IgD-negative memory B cell (primary cell): ENCODE data around the gene BHLHE41. TPM values are rescaled to one million over a fixed set of nuclear protein-coding genes. Genes with fewer than 3 reads are reported as not detected.
A peak's percentile ranks its signal among the peaks of the same experiment; 100 is the strongest.

Experiments used
- H3K27ac Mint-ChIP-seq, 3 donors: one replicate each; pipeline ENCODE4 v1.8.0; 2020 to 2022; ENCODE audit warnings: mild to moderate bottlenecking in 3 of 3, mixed read lengths in 3 of 3, moderate library complexity in 1 of 3
- H3K27me3 Mint-ChIP-seq: one replicate; pipeline ENCODE4 v1.8.0; 2021; ENCODE audit warnings: mixed read lengths
- H3K36me3 Mint-ChIP-seq: one replicate; pipeline ENCODE4 v1.8.0; 2020; ENCODE audit warnings: mild to moderate bottlenecking, mixed read lengths
- H3K4me1 Mint-ChIP-seq, 3 donors: one replicate each; pipeline ENCODE4 v1.8.0; 2020 to 2022; ENCODE audit warnings: mixed read lengths in 3 of 3, mild to moderate bottlenecking in 1 of 3
- H3K4me3 Mint-ChIP-seq, 4 donors: one replicate each; pipeline ENCODE4 v1.8.0; 2020 to 2022; ENCODE audit warnings: mild to moderate bottlenecking in 4 of 4, mixed read lengths in 4 of 4, moderate library complexity in 3 of 4
- H3K9me3 Mint-ChIP-seq, 3 donors: one replicate each; pipeline ENCODE4 v1.8.0; 2020 to 2021; ENCODE audit warnings: mixed read lengths in 3 of 3, mild to moderate bottlenecking in 1 of 3
- polyA plus RNA-seq: library from polyadenylated mRNA; unstranded; fragments of 300-500 nt; fragmentation: Illumina TruSeq; gene quantifications from one replicate; pipeline ENCODE4 v1.2.3, GENCODE V29; 2021

Gene BHLHE41
- polyA plus RNA-seq, 1 donor from 2014 or later = 19.0 TPM

DNA sequence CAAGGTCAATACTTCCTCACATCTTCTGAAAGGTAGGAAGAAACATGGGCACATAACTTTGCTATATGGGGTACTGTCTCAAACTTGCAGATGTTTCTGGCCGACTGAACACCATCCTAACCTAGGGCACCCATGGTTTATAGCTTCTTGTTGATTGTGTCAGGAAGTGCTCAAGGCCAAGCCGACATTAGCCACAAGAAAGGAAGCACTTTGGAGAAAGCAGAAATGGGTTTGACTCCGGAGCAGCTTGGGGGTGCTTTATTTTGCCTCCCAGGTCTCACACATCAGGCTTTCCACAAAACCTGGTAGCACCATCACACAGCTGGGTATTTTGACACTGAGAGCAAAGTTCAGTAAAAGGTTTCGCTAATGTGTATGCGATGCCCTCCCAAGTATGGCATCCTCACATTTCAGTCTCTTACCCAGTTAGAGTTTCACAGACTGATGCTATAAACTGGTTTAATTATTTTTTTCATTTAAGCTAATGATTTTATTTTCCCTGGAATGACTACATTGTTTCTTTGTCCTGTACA, 25.2 kb upstream of the BHLHE41 start:
- no peaks in the 10 kb centered on the region for H3K27me3 Mint-ChIP-seq
- H3K27ac Mint-ChIP-seq = peak overlapping the region in 1 of 3 donors; percentile 72
- peaks cover 29 to 63% (median 34%) of the 10 kb centered on the region in 3 donors for H3K4me1 Mint-ChIP-seq
- H3K36me3 Mint-ChIP-seq = peaks cover 4% of the 10 kb centered on the region
- peak overlapping the region in 2 of 4 donors; percentile 9 to 21 for H3K4me3 Mint-ChIP-seq
- no peaks in the 10 kb centered on the region for H3K9me3 Mint-ChIP-seq

DNA sequence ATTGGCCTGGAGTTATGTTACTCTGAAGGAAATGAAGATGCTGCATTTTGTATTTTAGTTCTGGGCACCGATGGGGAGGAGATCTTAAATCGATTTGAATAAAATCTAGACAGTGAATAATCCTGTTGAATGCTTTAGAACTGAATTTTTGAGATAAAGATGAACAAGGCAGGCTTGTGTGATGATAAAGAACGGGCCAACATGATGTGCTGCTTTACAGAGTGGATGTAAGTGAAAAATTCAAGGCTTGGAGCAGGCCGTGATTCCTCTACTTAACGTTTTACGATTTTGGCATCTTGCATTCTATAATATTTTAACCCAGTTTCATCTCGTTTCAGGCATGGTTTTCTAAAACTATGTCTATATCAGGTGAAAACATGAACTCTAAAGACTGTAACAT, 23.5 kb upstream of the BHLHE41 start:
- Mint-ChIP-seq H3K27ac (no peak overlapping the region), H3K4me1 (peaks cover 20 to 49% (median 23%) of the 10 kb centered on the region in 3 donors), H3K4me3 (no peak overlapping the region), H3K27me3 (no peaks in the 10 kb centered on the region), H3K9me3 (no peaks in the 10 kb centered on the region), H3K36me3 (peaks cover 6% of the 10 kb centered on the region)

DNA sequence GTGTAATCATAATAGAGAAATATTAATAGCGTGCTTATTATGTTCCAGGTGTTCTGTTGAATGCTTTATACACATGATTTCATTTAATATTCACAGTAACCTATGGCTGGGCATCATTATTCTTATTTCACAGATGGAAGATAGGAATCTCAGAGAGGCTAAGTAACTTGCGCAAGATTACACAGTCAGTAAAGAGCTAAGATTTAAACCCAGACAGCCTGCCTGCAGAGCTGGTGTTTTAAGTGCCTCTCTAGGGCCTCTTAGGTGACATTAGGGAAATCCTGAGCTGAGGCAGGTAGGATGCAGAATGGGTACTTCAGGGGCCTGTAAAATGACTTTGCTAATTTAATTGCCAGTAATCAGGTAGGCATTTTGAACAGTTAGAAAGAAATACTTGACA, 18.5 kb upstream of the BHLHE41 start:
- peaks cover 0 to 10% (median 0%) of the 10 kb centered on the region in 3 donors for H3K4me1 Mint-ChIP-seq
- no peak overlapping the region for H3K27ac Mint-ChIP-seq
- peaks cover 2% of the 10 kb centered on the region for H3K36me3 Mint-ChIP-seq
- H3K9me3 Mint-ChIP-seq = no peaks in the 10 kb centered on the region
- H3K27me3 Mint-ChIP-seq = no peaks in the 10 kb centered on the region
- H3K4me3 Mint-ChIP-seq = no peak overlapping the region

DNA sequence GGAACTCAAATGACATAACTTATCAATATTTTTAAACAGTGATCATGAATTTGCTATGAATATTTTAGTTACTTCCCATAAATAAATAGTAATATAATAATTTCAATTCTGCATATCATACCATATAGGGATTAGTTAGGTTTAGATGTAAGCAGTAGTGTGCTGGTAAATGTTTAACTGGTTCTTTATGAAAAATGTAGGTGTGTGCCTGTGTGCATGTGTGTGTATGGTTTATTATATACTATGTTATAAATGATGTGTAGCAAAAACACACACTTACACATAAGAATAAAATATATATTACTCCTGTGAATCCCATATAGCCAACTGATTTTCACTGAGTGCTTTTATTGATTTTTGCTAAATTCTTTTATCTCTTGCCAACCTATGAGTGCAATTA, 14.0 kb upstream of the BHLHE41 start:
- H3K27me3 Mint-ChIP-seq = no peaks in the 10 kb centered on the region
- no peak overlapping the region for H3K27ac Mint-ChIP-seq
- H3K4me1 Mint-ChIP-seq = peaks cover 28 to 33% (median 31%) of the 10 kb centered on the region in 3 donors
- no peaks in the 10 kb centered on the region for H3K9me3 Mint-ChIP-seq
- no peak overlapping the region for H3K4me3 Mint-ChIP-seq
- H3K36me3 Mint-ChIP-seq = peaks cover 2% of the 10 kb centered on the region

DNA sequence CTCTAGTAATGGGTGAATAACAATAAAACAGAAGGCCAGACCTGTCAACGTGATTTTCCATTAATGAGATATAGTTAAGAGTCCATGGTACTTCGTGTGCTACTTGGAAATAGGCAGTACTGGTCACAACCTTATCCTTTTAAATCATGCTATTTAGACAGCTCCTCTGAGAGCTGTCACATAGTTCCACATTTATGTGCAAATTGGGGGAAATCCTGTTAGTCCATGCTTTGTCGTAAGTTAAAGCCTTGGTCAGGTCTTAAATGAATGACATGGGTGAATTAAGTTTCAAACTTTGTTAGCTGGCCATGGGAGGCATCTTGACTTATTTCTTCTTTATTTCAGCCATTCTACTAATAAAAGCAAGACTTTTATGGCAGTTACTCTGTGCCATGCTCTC, 11.9 kb upstream of the BHLHE41 start:
- Mint-ChIP-seq H3K27ac (no peak overlapping the region), H3K9me3 (no peaks in the 10 kb centered on the region), H3K4me3 (no peak overlapping the region), H3K4me1 (peaks cover 42 to 48% (median 46%) of the 10 kb centered on the region in 3 donors), H3K27me3 (no peaks in the 10 kb centered on the region), H3K36me3 (peaks cover 6% of the 10 kb centered on the region)

- Mint-ChIP-seq H3K9me3 (no peaks in the 10 kb centered on the region), H3K4me1 (peaks cover 49 to 58% (median 54%) of the 10 kb centered on the region in 3 donors), H3K4me3 (peak overlapping the region in 2 of 4 donors; percentile 34 to 63)
These were observed 10.7 kb upstream of the BHLHE41 start for GRCh38 chr12:26135571-26135970.

DNA sequence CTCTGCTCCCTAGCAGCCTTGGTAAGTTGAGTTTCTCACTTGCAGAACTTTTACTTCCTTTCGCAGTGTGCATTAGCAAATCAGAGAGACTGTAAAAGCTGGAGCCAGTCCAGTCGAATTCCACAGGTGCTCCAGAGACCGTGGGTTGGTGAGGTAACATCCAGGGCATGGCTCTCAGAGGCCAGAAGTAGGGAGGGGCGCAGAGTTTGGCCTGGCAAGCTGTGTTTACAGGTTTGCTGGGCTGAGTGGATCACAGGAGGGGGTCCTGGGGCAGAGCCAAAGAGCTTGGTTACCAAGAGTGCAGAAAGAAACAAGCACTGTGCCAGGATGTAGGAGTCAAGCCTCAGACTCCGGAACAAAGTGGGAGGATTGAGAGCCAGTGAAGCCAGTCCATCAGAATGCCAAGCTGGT, 10.2 kb upstream of the BHLHE41 start:
- Mint-ChIP-seq H3K36me3 (peaks cover 6% of the 10 kb centered on the region), H3K27me3 (no peaks in the 10 kb centered on the region), H3K9me3 (no peaks in the 10 kb centered on the region), H3K4me1 (peaks cover 52 to 63% (median 57%) of the 10 kb centered on the region in 3 donors), H3K27ac (peak overlapping the region; percentile 30 to 92 (median 65)), H3K4me3 (peak overlapping the region in 3 of 4 donors; percentile 25 to 63 (median 58))

More at GRCh38 chr12:26135571-26135970, 10.7 kb upstream of the BHLHE41 start:
- peaks cover 6% of the 10 kb centered on the region for H3K36me3 Mint-ChIP-seq
- no peaks in the 10 kb centered on the region for H3K27me3 Mint-ChIP-seq
- H3K27ac Mint-ChIP-seq = peak overlapping the region in 1 of 3 donors; percentile 30

- peak overlapping the region in 3 of 4 donors; percentile 3 to 63 (median 58) for H3K4me3 Mint-ChIP-seq
- H3K36me3 Mint-ChIP-seq = peaks cover 6% of the 10 kb centered on the region
- no peaks in the 10 kb centered on the region for H3K27me3 Mint-ChIP-seq
- peak overlapping the region in 1 of 3 donors; percentile 92 for H3K27ac Mint-ChIP-seq
- peaks cover 55 to 65% (median 60%) of the 10 kb centered on the region in 3 donors for H3K4me1 Mint-ChIP-seq
- no peaks in the 10 kb centered on the region for H3K9me3 Mint-ChIP-seq
These were observed 9.7 kb upstream of the BHLHE41 start for GRCh38 chr12:26134540-26134939.

GRCh38 chr12:26133521-26133920, 8.7 kb upstream of the BHLHE41 start:
- Mint-ChIP-seq H3K27me3 (no peaks in the 10 kb centered on the region), H3K4me3 (peak overlapping the region in 2 of 4 donors; percentile 3 to 81), H3K36me3 (peaks cover 6% of the 10 kb centered on the region), H3K27ac (no peak overlapping the region), H3K4me1 (peaks cover 57 to 73% (median 63%) of the 10 kb centered on the region in 3 donors), H3K9me3 (no peaks in the 10 kb centered on the region)

GRCh38 chr12:26132866-26133265, 8.0 kb upstream of the BHLHE41 start:
- H3K27ac Mint-ChIP-seq = peak overlapping the region in 2 of 3 donors; percentile 65 to 78
- H3K27me3 Mint-ChIP-seq = no peaks in the 10 kb centered on the region

GRCh38 chr12:26131936-26132335, 7.1 kb upstream of the BHLHE41 start:
- Mint-ChIP-seq H3K4me1 (peaks cover 70 to 79% (median 76%) of the 10 kb centered on the region in 3 donors), H3K4me3 (no peak overlapping the region), H3K9me3 (no peaks in the 10 kb centered on the region), H3K36me3 (peaks cover 4% of the 10 kb centered on the region), H3K27ac (peak overlapping the region in 1 of 3 donors; percentile 36), H3K27me3 (no peaks in the 10 kb centered on the region)

More at GRCh38 chr12:26132866-26133265, 8.0 kb upstream of the BHLHE41 start:
- peaks cover 5% of the 10 kb centered on the region for H3K36me3 Mint-ChIP-seq
- peaks cover 62 to 75% (median 69%) of the 10 kb centered on the region in 3 donors for H3K4me1 Mint-ChIP-seq
- no peaks in the 10 kb centered on the region for H3K9me3 Mint-ChIP-seq
- H3K4me3 Mint-ChIP-seq = peak overlapping the region in 1 of 4 donors; percentile 64

DNA sequence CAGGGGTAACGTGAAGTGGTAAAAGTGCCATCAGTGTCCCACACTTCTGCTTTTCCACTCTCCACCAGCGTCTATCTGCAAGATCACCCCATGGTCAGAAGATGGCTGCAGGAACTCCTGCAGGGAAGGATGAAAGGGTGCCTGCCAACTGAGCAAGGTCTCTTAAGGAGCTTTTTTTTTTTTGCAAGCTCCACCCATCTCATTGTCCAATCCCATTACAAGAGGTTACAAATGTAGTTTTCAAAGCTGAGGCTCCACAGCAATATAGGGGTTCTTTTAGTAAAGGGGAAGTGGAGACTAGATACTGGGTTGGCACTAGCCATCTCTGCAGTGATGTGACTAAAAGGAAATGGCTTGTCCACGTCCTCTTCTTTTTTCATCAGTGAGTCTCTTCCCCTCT, 5.9 kb upstream of the BHLHE41 start:
- peak overlapping the region; percentile 63 to 90 (median 78) for H3K4me3 Mint-ChIP-seq
- peak overlapping the region; percentile 76 to 95 (median 82) for H3K27ac Mint-ChIP-seq
- H3K27me3 Mint-ChIP-seq = no peaks in the 10 kb centered on the region
- no peaks in the 10 kb centered on the region for H3K9me3 Mint-ChIP-seq
- H3K4me1 Mint-ChIP-seq = peaks cover 62 to 69% (median 67%) of the 10 kb centered on the region in 3 donors
- H3K36me3 Mint-ChIP-seq = peaks cover 4% of the 10 kb centered on the region

- Mint-ChIP-seq H3K27ac (peak overlapping the region; percentile 13 to 95 (median 25)), H3K4me3 (peak overlapping the region in 2 of 4 donors; percentile 2 to 97), H3K9me3 (no peaks in the 10 kb centered on the region), H3K36me3 (peaks cover 4% of the 10 kb centered on the region), H3K4me1 (peaks cover 37 to 48% (median 41%) of the 10 kb centered on the region in 3 donors), H3K27me3 (no peaks in the 10 kb centered on the region)
These were observed 3.3 kb upstream of the BHLHE41 start for GRCh38 chr12:26128168-26128567.

- H3K27me3 Mint-ChIP-seq = no peaks in the 10 kb centered on the region
- peak overlapping the region; percentile 95 to 98 (median 96) for H3K27ac Mint-ChIP-seq
- peaks cover 30 to 40% (median 34%) of the 10 kb centered on the region in 3 donors for H3K4me1 Mint-ChIP-seq
- no peaks in the 10 kb centered on the region for H3K9me3 Mint-ChIP-seq
- H3K36me3 Mint-ChIP-seq = peaks cover 4% of the 10 kb centered on the region
- H3K4me3 Mint-ChIP-seq = peak overlapping the region; percentile 60 to 99 (median 89)
These were observed 2.6 kb upstream of the BHLHE41 start for GRCh38 chr12:26127404-26127803.

DNA sequence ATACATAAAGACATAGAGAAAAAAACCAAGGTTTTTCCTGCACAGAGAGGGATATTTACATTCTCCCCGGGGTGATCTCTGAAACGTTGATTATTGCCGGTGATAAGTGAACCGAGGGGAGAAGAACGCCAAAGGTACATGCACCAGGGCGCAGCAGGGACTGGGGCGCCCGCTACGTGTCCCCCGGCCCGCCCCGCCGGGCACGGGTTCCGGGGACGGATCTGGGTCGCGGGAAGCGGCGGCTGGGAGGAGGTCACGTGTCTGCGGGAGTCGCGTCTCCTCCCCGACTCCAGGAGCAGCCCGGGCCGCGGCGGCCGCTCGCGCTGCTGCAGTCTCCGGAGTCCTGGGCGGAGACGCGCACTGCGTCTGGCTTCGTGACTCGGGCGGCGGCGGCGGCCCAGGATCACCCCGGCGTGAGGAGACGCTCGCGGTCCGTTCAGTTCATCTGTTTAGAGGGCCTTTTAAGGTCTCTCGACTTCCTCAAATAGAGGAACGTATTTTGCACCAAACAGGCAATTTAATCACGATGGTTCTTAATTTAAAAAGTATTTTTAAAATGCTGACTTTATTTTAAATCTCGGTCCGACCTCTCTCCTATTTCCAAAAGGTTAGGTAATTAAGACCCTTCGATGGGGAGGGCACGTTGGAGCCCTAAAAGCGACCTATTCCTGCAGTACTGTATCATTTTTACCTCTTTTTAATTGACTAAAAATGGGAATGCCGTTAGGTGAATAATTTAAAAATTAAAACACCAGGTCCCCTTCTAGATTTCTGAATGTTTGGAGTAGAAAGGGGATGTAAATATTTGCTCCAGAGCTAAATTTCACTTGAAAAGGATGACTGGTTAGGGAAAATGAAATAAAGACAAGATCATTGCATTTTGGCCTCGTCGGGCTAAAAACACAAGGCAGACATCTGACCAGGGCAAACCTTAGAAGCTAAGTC, 1.8 kb upstream of the BHLHE41 start:
- peak overlapping the region; percentile 95 to 98 (median 96) for H3K27ac Mint-ChIP-seq
- H3K4me3 Mint-ChIP-seq = peak overlapping the region; percentile 97 to 100 (median 98)
- H3K36me3 Mint-ChIP-seq = peaks cover 4% of the 10 kb centered on the region
- H3K9me3 Mint-ChIP-seq = no peaks in the 10 kb centered on the region
- H3K27me3 Mint-ChIP-seq = no peaks in the 10 kb centered on the region
- peaks cover 32 to 38% (median 33%) of the 10 kb centered on the region in 3 donors for H3K4me1 Mint-ChIP-seq
